SK-N-SH (cell line): Measurements from ENCODE around the gene NR2C1.

ENCODE experiments used
- CTCF ChIP-seq: fragments of 200-600 bp; sonication (generic); IDR thresholded peaks from 2 replicates; pipeline ENCODE4 v1.6.1; 2017; ENCODE audit warnings: antibody characterized with exemption, mild to moderate bottlenecking, moderate library complexity
- USF1 ChIP-seq: IDR thresholded peaks from 2 replicates; pipeline ENCODE4 v1.4.0; 2012; ENCODE audit warnings: low read depth, borderline replicate concordance
- USF2 ChIP-seq: fragments of 150-350 bp; IDR thresholded peaks from 2 replicates; pipeline ENCODE4 v1.6.1; 2017; ENCODE audit warnings: antibody characterized with exemption, low read length, low read depth, borderline replicate concordance

- TF ChIP-seq USF1 (no peak), CTCF (no peak), USF2 (no peak)
Observed at GRCh38 chr12:94982456-94982855, 91.0 kb downstream of the NR2C1 start.
